GM21529 (cell line): ENCODE results near the gene PITPNM3.

ENCODE experiments used
- ATAC-seq: cut with Tn5 transposase; IDR thresholded peaks from one replicate; pipeline ENCODE4 v1.9.1; 2021; ENCODE audit not compliant: unreplicated experiment

Gene PITPNM3

GRCh38 chr17:6421700-6422604, 134.4 kb downstream of the PITPNM3 start:
- no peak for ATAC-seq

- no peak for ATAC-seq
These were observed 136.1 kb downstream of the PITPNM3 start for GRCh38 chr17:6420173-6420641.

GRCh38 chr17:6415616-6416015, 140.7 kb downstream of the PITPNM3 start:
- ATAC-seq = no peak

GRCh38 chr17:6413065-6413464, 143.3 kb downstream of the PITPNM3 start:
- no peak for ATAC-seq

- no peak for ATAC-seq
These were observed 147.6 kb downstream of the PITPNM3 start for GRCh38 chr17:6408735-6409134.

GRCh38 chr17:6408276-6408675, 148.1 kb downstream of the PITPNM3 start:
- ATAC-seq = no peak

GRCh38 chr17:6402258-6402657, 154.1 kb downstream of the PITPNM3 start:
- ATAC-seq = no peak
